Colonic mucosa (tissue), 4 donors: ENCODE measurements around the gene CCDC88C. TPM values are rescaled to one million over a fixed set of nuclear protein-coding genes. Genes with fewer than 3 reads are reported as not detected.

Experiments used
- DNase-seq: peaks from one replicate; pipeline ENCODE4 v3.0.0-alpha.2; 2020
- H3K27ac ChIP-seq: fragments of 200-600 bp; one replicate; pipeline ENCODE4 v1.8.0; 2021
- H3K27me3 ChIP-seq: fragments of 200-600 bp; one replicate; pipeline ENCODE4 v1.8.0; 2021
- H3K36me3 ChIP-seq: fragments of 200-600 bp; one replicate; pipeline ENCODE4 v1.8.0; 2021
- H3K4me1 ChIP-seq: fragments of 200-600 bp; one replicate; pipeline ENCODE4 v1.8.0; 2021; ENCODE audit warnings: mild to moderate bottlenecking
- H3K4me3 ChIP-seq: fragments of 200-600 bp; one replicate; pipeline ENCODE4 v1.8.0; 2021
- H3K9ac ChIP-seq, 2 donors: one replicate each; pipeline ENCODE4 v1.7.0; 2013; ENCODE audit warnings: control low read depth in 2 of 2, low read depth in 2 of 2, low read length in 2 of 2
- H3K9me3 ChIP-seq: fragments of 200-600 bp; one replicate; pipeline ENCODE4 v1.8.0; 2021
- CTCF ChIP-seq: fragments of 200-600 bp; IDR thresholded peaks from one replicate; pipeline ENCODE4 v1.8.0; 2022; ENCODE audit warnings: antibody characterized with exemption, mild to moderate bottlenecking
- intact Hi-C: fragments of 100-400 bp; cut with DNase I; formaldehyde crosslinking; loops from one replicate; pipeline ENCODE4 v1.14.1; 2022
- total RNA-seq, 2 donors: library from RNA; stranded (reverse); fragmentation: NEBNext Ultra II Directional in 1 of 2; extraction: Animal tissue kit (Norgen Biotek cat#: 25700) in 1 of 2; gene quantifications; one replicate each; pipeline ENCODE4 v1.2.1, GENCODE V29; 2021
- donor health status: healthy.
- donor health status: DM: no; HTN: no; CAD: no.
- donor health status: DM: no; HTN: no; CAD: no.

Gene CCDC88C
- total RNA-seq, 2 donors from 2014 or later: 45.6 to 48.0 TPM

- Histone ChIP-seq H3K4me1 (no peaks in the 10 kb centered on the region), H3K9ac (no peak overlapping the region), H3K27me3 (no peaks in the 10 kb centered on the region), H3K9me3 (no peaks in the 10 kb centered on the region), H3K4me3 (no peak overlapping the region), H3K27ac (no peak overlapping the region), H3K36me3 (no peaks in the 10 kb centered on the region)
- DNase-seq: no peak
- intact Hi-C loops: no loop called here
- no peak for TF ChIP-seq CTCF
Measured at GRCh38 chr14:91352728-91353692, 64.6 kb downstream of the CCDC88C start.

GRCh38 chr14:91352053-91352452 lies 65.6 kb downstream of the CCDC88C start:
- no peak for TF ChIP-seq CTCF
- intact Hi-C loops: no loop called here
- Histone ChIP-seq H3K4me1 (no peaks in the 10 kb centered on the region), H3K27me3 (no peaks in the 10 kb centered on the region), H3K9me3 (no peaks in the 10 kb centered on the region), H3K9ac (peak overlapping the region in 1 of 2 donors; percentile 21), H3K27ac (peak overlapping the region; percentile 12), H3K36me3 (no peaks in the 10 kb centered on the region), H3K4me3 (no peak overlapping the region)
- no peak for DNase-seq

GRCh38 chr14:91351512-91351862 lies 66.1 kb downstream of the CCDC88C start:
- no peak for DNase-seq
- Histone ChIP-seq H3K4me3 (no peak overlapping the region), H3K9me3 (no peaks in the 10 kb centered on the region), H3K27me3 (no peaks in the 10 kb centered on the region), H3K4me1 (no peaks in the 10 kb centered on the region), H3K9ac (no peak overlapping the region), H3K27ac (peak overlapping the region; percentile 12), H3K36me3 (no peaks in the 10 kb centered on the region)
- no peak for TF ChIP-seq CTCF
- intact Hi-C loops: no loop called here

GRCh38 chr14:91350813-91351511 lies 66.7 kb downstream of the CCDC88C start:
- peak overlapping the region in 1 of 2 donors; percentile 21 for H3K9ac ChIP-seq
- H3K27me3 ChIP-seq: no peaks in the 10 kb centered on the region
- intact Hi-C loops: no loop called here
- no peaks in the 10 kb centered on the region for H3K9me3 ChIP-seq
- no peak overlapping the region for H3K27ac ChIP-seq
- H3K36me3 ChIP-seq: no peaks in the 10 kb centered on the region
- no peaks in the 10 kb centered on the region for H3K4me1 ChIP-seq
- no peak overlapping the region for H3K4me3 ChIP-seq
- no peak for DNase-seq
- TF ChIP-seq CTCF: no peak

GRCh38 chr14:91350483-91350812 lies 67.2 kb downstream of the CCDC88C start:
- Histone ChIP-seq H3K4me1 (no peaks in the 10 kb centered on the region), H3K27me3 (no peaks in the 10 kb centered on the region), H3K4me3 (no peak overlapping the region), H3K36me3 (no peaks in the 10 kb centered on the region), H3K27ac (no peak overlapping the region), H3K9me3 (no peaks in the 10 kb centered on the region), H3K9ac (no peak overlapping the region)
- DNase-seq: no peak
- intact Hi-C loops: no loop called here
- no peak for TF ChIP-seq CTCF
